Nephron progenitor cell (in vitro differentiated cells): ENCODE results near the gene NKX2-3.

Experiments used
- DNase-seq: peaks from one replicate; pipeline ENCODE4 v3.0.0; 2021
- H3K27ac Mint-ChIP-seq: 2 replicates; pipeline ENCODE4 v1.8.0; 2021; ENCODE audit warnings: mild to moderate bottlenecking, moderate library complexity, mixed read lengths
- H3K27me3 Mint-ChIP-seq: 2 replicates; pipeline ENCODE4 v1.8.0; 2021; ENCODE audit warnings: mild to moderate bottlenecking, low read depth, mixed read lengths; ENCODE audit not compliant: poor library complexity
- H3K36me3 Mint-ChIP-seq: 2 replicates; pipeline ENCODE4 v1.8.0; 2021; ENCODE audit warnings: low read depth, mixed read lengths
- H3K4me1 Mint-ChIP-seq: 2 replicates; pipeline ENCODE4 v1.8.0; 2021; ENCODE audit warnings: mixed read lengths
- H3K4me3 Mint-ChIP-seq: 2 replicates; pipeline ENCODE4 v1.8.0; 2021; ENCODE audit warnings: mild to moderate bottlenecking, moderate library complexity, mixed read lengths
- H3K9me3 Mint-ChIP-seq: 2 replicates; pipeline ENCODE4 v1.8.0; 2021; ENCODE audit warnings: mild to moderate bottlenecking, moderate library complexity, mixed read lengths
- CTCF ChIP-seq: fragments of 200-600 bp; sonication (generic); IDR thresholded peaks from 2 replicates; pipeline ENCODE4 v1.5.0; 2021; ENCODE audit warnings: antibody characterized with exemption

Gene NKX2-3

GRCh38 chr10:99583687-99584086 lies 50.9 kb downstream of the NKX2-3 start:
- TF ChIP-seq CTCF, result no peak
- H3K9me3 Mint-ChIP-seq, result no peaks in the 10 kb centered on the region
- DNase-seq, result no peak
- no peak overlapping the region for H3K27ac Mint-ChIP-seq
- no peak overlapping the region for H3K4me3 Mint-ChIP-seq
- peaks cover 19% of the 10 kb centered on the region for H3K4me1 Mint-ChIP-seq
- no peaks in the 10 kb centered on the region for H3K36me3 Mint-ChIP-seq
- H3K27me3 Mint-ChIP-seq, result peaks cover 66% of the 10 kb centered on the region
